ENCODE data around the gene SORCS2. TPM values are rescaled to one million over a fixed set of nuclear protein-coding genes. Genes with fewer than 3 reads are reported as not detected.

Gene SORCS2
- total and polyA plus RNA-seq, 8 donors = 4.6 to 9.7 (median 7.2) TPM

GRCh38 chr4:7774301-7775294, 582.3 kb downstream of the SORCS2 start:
- DNase-seq = no peak
- no peak for TF ChIP-seq CTCF (IDR thresholded peaks at IDR 0.05)
- Histone ChIP-seq H3K27me3 (no peaks in the 10 kb centered on the region), H3K36me3 (peaks cover 0 to 65% of the 10 kb centered on the region in 2 donors), H3K4me1 (peaks cover 0 to 2% of the 10 kb centered on the region in 2 donors), H3K9me3 (no peaks in the 10 kb centered on the region), H3K27ac (no peak overlapping the region), H3K4me3 (no peak overlapping the region)
- intact Hi-C loops (cut with DNase I) = no loop called here
- no peak for ATAC-seq

- H3K36me3 ChIP-seq = peaks cover 0 to 59% of the 10 kb centered on the region in 2 donors
- no peak for TF ChIP-seq CTCF (IDR thresholded peaks at IDR 0.05)
- no peak for ATAC-seq
Measured at GRCh38 chr4:7775396-7775795, 583.1 kb downstream of the SORCS2 start.

GRCh38 chr4:7777017-7777710, 584.8 kb downstream of the SORCS2 start:
- no peak overlapping the region for H3K4me3 ChIP-seq
- intact Hi-C loops (cut with DNase I) = no loop called here
- no peaks in the 10 kb centered on the region for H3K27me3 ChIP-seq
- ATAC-seq = no peak
- peaks cover 5 to 13% of the 10 kb centered on the region in 2 donors for H3K4me1 ChIP-seq
- H3K27ac ChIP-seq = no peak overlapping the region
- peaks cover 0 to 51% of the 10 kb centered on the region in 2 donors for H3K36me3 ChIP-seq
- DNase-seq = no peak
- no peaks in the 10 kb centered on the region for H3K9me3 ChIP-seq
- TF ChIP-seq CTCF (IDR thresholded peaks at IDR 0.05) = no peak

More at GRCh38 chr4:7775396-7775795, 583.1 kb downstream of the SORCS2 start:
- Histone ChIP-seq H3K4me1 (peaks cover 0 to 4% of the 10 kb centered on the region in 2 donors), H3K4me3 (no peak overlapping the region), H3K27ac (no peak overlapping the region), H3K9me3 (no peaks in the 10 kb centered on the region), H3K27me3 (no peaks in the 10 kb centered on the region)
- intact Hi-C loops (cut with DNase I) = no loop called here
- DNase-seq = no peak

GRCh38 chr4:7777871-7778509, 585.7 kb downstream of the SORCS2 start:
- Histone ChIP-seq H3K27ac (no peak overlapping the region), H3K36me3 (peaks cover 0 to 43% of the 10 kb centered on the region in 2 donors), H3K27me3 (no peaks in the 10 kb centered on the region), H3K9me3 (no peaks in the 10 kb centered on the region), H3K4me1 (peaks cover 6 to 17% of the 10 kb centered on the region in 2 donors), H3K4me3 (no peak overlapping the region)
- intact Hi-C loops (cut with DNase I) = no loop called here
- DNase-seq = no peak
- no peak for TF ChIP-seq CTCF (IDR thresholded peaks at IDR 0.05)
- no peak for ATAC-seq

Measured in left lung (tissue), 10 donors.